Ishikawa (cell line): ENCODE results near the gene PTPN22.

Experiments
- CEBPB ChIP-seq: IDR thresholded peaks from 2 replicates; pipeline ENCODE4 v1.6.1; 2012
- CREB1 ChIP-seq: IDR thresholded peaks from 2 replicates; pipeline ENCODE4 v1.6.1; 2012; ENCODE audit warnings: low read depth
- EGR1 ChIP-seq: IDR thresholded peaks from 2 replicates; pipeline ENCODE4 v1.6.1; 2012
- EP300 ChIP-seq: IDR thresholded peaks from 2 replicates; pipeline ENCODE4 v1.6.1; 2012; ENCODE audit warnings: borderline replicate concordance
- FOXM1 ChIP-seq: IDR thresholded peaks from 2 replicates; pipeline ENCODE4 v1.6.1; 2012; ENCODE audit warnings: low read depth, borderline replicate concordance
- RAD21 ChIP-seq: IDR thresholded peaks from 2 replicates; pipeline ENCODE4 v1.6.1; 2012; ENCODE audit warnings: low read depth
- TAF1 ChIP-seq: IDR thresholded peaks from 2 replicates; pipeline ENCODE4 v1.6.1; 2012; ENCODE audit warnings: low read depth, mild to moderate bottlenecking
- TCF12 ChIP-seq: IDR thresholded peaks from 2 replicates; pipeline ENCODE4 v1.6.1; 2012; ENCODE audit warnings: low read depth
- TF ChIP-seq, protein P1 (sequence below): IDR thresholded peaks from 2 replicates; pipeline ENCODE4 v1.6.1; 2012

GRCh38 chr1:113856401-113856790, 15.1 kb downstream of the PTPN22 start:
- TF ChIP-seq, protein P1, sequence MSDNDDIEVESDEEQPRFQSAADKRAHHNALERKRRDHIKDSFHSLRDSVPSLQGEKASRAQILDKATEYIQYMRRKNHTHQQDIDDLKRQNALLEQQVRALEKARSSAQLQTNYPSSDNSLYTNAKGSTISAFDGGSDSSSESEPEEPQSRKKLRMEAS: no peak
- TF ChIP-seq FOXM1 (no peak), EGR1 (no peak), RAD21 (no peak), CEBPB (no peak), EP300 (no peak), TAF1 (no peak), TCF12 (no peak), CREB1 (no peak)
